H7 (cell line): ENCODE results near the gene MAB21L4. TPM values are rescaled to one million over a fixed set of nuclear protein-coding genes. Genes with fewer than 3 reads are reported as not detected.

Source experiments
- DNase-seq: peaks from one replicate; pipeline ENCODE4 v3.0.0; 2012
- H3K27me3 ChIP-seq: 2 replicates; pipeline ENCODE4 v1.6.0; 2011; ENCODE audit warnings: mild to moderate bottlenecking, low read length; ENCODE audit not compliant: control insufficient read depth, insufficient read depth
- H3K36me3 ChIP-seq: replicated peaks from 2 replicates; pipeline ENCODE4 v1.5.1; 2011; ENCODE audit warnings: low read length; ENCODE audit not compliant: control insufficient read depth, insufficient read depth
- H3K4me3 ChIP-seq: 2 replicates; pipeline ENCODE4 v1.5.1; 2011; ENCODE audit warnings: low read depth, mild to moderate bottlenecking, control low read depth, low read length, moderate library complexity; ENCODE audit not compliant: insufficient read depth
- total RNA-seq: library from RNA; depleted of rRNA; stranded (reverse); fragments of >200 nt; shearing (Covaris generic); gene quantifications from 2 replicates; pipeline ENCODE4 v1.2.3, GENCODE V29; 2014

Gene MAB21L4
- total RNA-seq, 1 experiment from 2014 or later = not detected

GRCh38 chr2:240928476-240929363, 32.8 kb upstream of the MAB21L4 start:
- Histone ChIP-seq H3K36me3 (no peaks in the 10 kb centered on the region), H3K4me3 (no peak overlapping the region)
- peak; percentile 25 for DNase-seq

GRCh38 chr2:240927390-240927781, 31.4 kb upstream of the MAB21L4 start:
- DNase-seq = no peak
- no peaks in the 10 kb centered on the region for H3K36me3 ChIP-seq
- H3K27me3 ChIP-seq = no peaks in the 10 kb centered on the region
- no peak overlapping the region for H3K4me3 ChIP-seq

More at GRCh38 chr2:240928476-240929363, 32.8 kb upstream of the MAB21L4 start:
- no peaks in the 10 kb centered on the region for H3K27me3 ChIP-seq

GRCh38 chr2:240926516-240927389, 30.8 kb upstream of the MAB21L4 start:
- DNase-seq = peak; percentile 67
- Histone ChIP-seq H3K27me3 (no peaks in the 10 kb centered on the region), H3K36me3 (no peaks in the 10 kb centered on the region), H3K4me3 (no peak overlapping the region)

- no peaks in the 10 kb centered on the region for H3K36me3 ChIP-seq
- H3K4me3 ChIP-seq = no peak overlapping the region
- no peaks in the 10 kb centered on the region for H3K27me3 ChIP-seq
- DNase-seq = peak; percentile 71
These were observed 29.9 kb upstream of the MAB21L4 start for GRCh38 chr2:240925568-240926515.

- Histone ChIP-seq H3K4me3 (no peak overlapping the region), H3K36me3 (no peaks in the 10 kb centered on the region), H3K27me3 (no peaks in the 10 kb centered on the region)
- DNase-seq = peak; percentile 74
These were observed 29.2 kb upstream of the MAB21L4 start for GRCh38 chr2:240925191-240925567.

GRCh38 chr2:240922982-240923537, 27.1 kb upstream of the MAB21L4 start:
- Histone ChIP-seq H3K36me3 (no peaks in the 10 kb centered on the region), H3K27me3 (no peaks in the 10 kb centered on the region), H3K4me3 (no peak overlapping the region)
- DNase-seq = peak; percentile 67

DNA sequence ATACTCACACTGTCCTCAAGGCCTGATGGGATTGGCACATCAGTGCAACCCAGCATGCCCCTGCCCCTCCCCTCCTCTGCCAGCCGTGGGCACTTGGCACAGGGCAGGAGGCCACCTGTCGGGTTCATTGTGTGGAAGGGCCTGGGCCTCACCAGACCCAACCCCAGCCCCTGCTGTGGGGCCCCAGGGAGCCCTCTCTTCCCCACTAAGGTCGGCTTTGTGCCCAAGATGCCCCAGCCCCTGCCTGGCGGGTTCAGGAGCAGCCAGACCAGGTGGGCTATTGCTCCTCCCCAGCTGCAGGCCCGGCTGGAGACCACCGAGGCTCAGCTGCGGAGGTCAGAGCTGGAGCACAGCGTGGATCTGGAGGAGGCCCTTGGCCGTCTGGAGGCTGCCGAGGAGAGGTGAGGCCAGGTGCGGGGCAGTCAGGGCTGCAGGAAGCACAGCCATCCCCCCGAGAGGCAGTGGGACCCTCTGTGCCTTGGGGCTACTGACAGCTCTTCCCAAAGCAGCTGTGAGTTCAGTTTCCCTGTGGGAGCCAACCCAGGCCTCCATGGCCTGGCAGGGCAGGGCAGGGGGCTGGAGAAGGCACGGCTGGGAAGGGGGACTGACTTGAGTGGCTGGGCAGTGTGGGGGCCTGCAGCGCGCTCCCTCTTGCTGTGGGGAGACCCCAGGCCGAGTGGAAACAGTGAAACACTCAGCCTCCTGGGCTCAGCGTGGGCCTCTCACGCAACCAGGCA, 26.5 kb upstream of the MAB21L4 start:
- peak; percentile 70 for DNase-seq
- no peaks in the 10 kb centered on the region for H3K36me3 ChIP-seq
- H3K4me3 ChIP-seq = no peak overlapping the region
- H3K27me3 ChIP-seq = no peaks in the 10 kb centered on the region

- H3K4me3 ChIP-seq = no peak overlapping the region
- H3K27me3 ChIP-seq = no peaks in the 10 kb centered on the region
- H3K36me3 ChIP-seq = no peaks in the 10 kb centered on the region
- DNase-seq = peak; percentile 39
These were observed 26.0 kb upstream of the MAB21L4 start for GRCh38 chr2:240921995-240922244.

DNA sequence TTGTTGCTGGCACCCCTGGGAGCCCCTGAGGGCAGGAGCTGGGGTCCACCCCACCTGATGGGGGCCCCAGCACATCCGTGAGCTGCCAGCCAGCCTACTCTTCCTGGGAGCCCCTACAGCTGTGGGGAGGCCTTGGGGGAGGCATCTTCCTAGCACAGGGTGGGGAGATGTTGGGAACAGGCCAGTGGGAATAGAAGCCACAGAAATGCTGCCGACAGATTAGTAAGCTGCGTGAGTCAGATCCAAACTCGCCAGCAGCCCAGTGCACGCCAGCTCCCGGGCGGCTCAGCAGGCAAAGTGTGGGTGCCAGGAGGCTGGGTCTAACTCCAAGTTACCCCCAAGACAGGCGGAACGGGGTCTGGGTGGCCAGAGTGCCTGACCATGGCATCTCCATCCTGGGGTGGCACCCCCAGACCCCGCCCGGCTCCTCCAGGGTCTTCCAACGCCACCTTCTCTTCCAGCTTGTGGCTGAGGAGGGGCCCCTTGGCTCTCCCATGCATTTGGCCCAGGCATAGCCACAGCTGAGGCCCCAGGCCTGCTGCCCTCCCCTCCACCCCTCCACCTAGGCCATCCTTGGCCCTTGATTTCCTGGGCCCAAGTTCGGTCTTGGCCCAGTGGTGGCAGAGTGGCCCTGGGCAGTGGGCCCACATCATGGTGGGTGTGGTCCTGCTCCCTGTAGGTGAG, 25.5 kb upstream of the MAB21L4 start:
- Histone ChIP-seq H3K36me3 (no peaks in the 10 kb centered on the region), H3K27me3 (peaks cover 2% of the 10 kb centered on the region; the same call in 1 of the 2 replicates), H3K4me3 (no peak overlapping the region)
- peak; percentile 50 for DNase-seq

- DNase-seq = peak; percentile 18
- Histone ChIP-seq H3K36me3 (no peaks in the 10 kb centered on the region), H3K27me3 (peaks cover 3% of the 10 kb centered on the region), H3K4me3 (no peak overlapping the region)
These were observed 24.9 kb upstream of the MAB21L4 start for GRCh38 chr2:240920783-240921231.

DNA sequence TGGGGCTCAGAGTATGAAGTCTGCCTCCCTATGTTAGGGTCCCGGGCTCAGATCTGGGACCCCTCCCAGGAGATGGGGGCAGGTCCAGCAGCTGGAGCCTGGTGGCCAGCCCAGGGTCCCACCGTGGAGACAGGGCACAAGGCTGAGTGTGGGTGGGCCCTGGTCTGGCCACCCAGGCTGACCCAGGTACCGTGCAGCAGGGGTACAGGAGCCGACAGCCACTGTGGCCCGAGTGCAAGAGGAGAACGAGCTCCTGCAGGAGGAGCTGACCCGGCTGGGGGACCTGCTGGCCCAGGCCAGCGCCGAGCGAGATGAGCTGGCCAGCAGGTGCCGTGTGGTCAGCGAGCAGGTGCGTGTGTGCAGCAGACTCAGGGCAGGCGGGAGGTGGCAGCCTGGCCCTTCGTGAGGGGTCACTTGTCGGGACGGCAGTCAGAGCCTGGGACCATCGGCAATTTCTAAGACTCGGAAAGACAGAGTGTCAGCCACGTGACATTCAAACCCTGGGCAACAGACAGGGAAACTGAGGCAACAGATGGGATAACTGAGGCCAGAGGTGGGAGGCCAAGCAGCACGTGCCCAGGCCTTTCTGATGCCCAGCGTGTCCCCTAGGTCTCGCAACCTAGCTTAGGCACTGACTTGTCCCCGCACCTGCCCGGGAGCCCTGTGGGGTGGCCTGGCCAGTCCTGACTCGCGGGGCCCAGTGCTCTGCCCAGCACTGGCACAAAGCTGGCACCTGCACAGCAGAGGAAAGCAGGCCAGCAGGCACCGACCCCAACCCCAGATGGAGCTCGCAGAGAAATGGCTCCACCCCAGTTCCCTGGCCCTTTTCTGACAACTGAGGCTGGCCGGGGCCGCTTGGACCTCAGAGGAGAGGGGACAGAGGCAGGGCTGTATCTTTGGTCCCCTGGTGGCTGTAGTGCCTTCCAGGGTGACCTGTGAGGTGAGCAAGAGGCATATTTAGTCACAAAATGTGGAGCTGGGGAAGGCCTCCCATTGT, 24.1 kb upstream of the MAB21L4 start:
- peak; percentile 53 for DNase-seq
- Histone ChIP-seq H3K36me3 (no peaks in the 10 kb centered on the region), H3K27me3 (peaks cover 8% of the 10 kb centered on the region), H3K4me3 (no peak overlapping the region)

- Histone ChIP-seq H3K4me3 (no peak overlapping the region), H3K36me3 (no peaks in the 10 kb centered on the region), H3K27me3 (peaks cover 8% of the 10 kb centered on the region)
- DNase-seq = peak; percentile 47
These were observed 23.3 kb upstream of the MAB21L4 start for GRCh38 chr2:240919161-240919781.
